ENCODE measurements around the gene KDM4B. TPM values are rescaled to one million over a fixed set of nuclear protein-coding genes. Genes with fewer than 3 reads are reported as not detected.

Gene KDM4B
- polyA plus RNA-seq, 3 donors = 6.4 to 22.7 (median 12.7) TPM

DNA sequence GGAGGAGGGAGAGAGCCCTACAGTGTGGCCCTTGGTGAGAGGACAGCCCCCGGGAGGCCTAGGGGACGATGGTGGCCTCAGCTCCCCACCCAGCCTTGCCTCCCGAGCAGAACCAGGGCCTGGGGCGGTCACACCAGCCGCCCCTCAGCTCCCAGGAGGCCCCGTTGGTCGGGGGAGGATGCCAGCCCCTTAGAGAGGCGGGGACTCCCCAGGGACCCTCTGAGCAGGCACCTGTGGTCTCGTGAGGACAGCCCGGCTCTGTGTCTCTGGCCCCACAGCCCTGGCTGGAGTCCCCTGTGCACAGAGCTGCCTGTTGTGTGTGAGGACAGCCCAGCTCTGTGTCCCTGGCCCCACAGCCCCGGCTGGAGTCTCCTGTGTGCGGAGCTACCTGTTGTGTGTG lies 158.8 kb downstream of the KDM4B start:
- peaks cover 88% of the 10 kb centered on the region for H4K20me1 ChIP-seq (ENCODE audit: insufficient read depth, low read length)
- H3K27ac ChIP-seq (ENCODE audit: low read depth in 1 of 2, low read length in 2 of 2) = no peak overlapping the region
- intact Hi-C loops (cut with micrococcal nuclease) = no loop called here
- H3K4me3 ChIP-seq (replicated peaks in 1 of 3; ENCODE audit: low read depth in 2 of 3, low read length in 3 of 3) = no peak overlapping the region
- no peaks in the 10 kb centered on the region for H3K9me3 ChIP-seq (replicated peaks in 1 of 2; ENCODE audit: control insufficient read depth in 1 of 2, insufficient read depth in 1 of 2, low read length in 2 of 2)
- TF ChIP-seq, protein P1, sequence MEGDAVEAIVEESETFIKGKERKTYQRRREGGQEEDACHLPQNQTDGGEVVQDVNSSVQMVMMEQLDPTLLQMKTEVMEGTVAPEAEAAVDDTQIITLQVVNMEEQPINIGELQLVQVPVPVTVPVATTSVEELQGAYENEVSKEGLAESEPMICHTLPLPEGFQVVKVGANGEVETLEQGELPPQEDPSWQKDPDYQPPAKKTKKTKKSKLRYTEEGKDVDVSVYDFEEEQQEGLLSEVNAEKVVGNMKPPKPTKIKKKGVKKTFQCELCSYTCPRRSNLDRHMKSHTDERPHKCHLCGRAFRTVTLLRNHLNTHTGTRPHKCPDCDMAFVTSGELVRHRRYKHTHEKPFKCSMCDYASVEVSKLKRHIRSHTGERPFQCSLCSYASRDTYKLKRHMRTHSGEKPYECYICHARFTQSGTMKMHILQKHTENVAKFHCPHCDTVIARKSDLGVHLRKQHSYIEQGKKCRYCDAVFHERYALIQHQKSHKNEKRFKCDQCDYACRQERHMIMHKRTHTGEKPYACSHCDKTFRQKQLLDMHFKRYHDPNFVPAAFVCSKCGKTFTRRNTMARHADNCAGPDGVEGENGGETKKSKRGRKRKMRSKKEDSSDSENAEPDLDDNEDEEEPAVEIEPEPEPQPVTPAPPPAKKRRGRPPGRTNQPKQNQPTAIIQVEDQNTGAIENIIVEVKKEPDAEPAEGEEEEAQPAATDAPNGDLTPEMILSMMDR (IDR thresholded peaks at IDR 0.05) = no peak
- WGBS (ENCODE audit: insufficient coverage) = 68% methylated on average over 8 of the region's 12 CpGs
- no peaks in the 10 kb centered on the region for H3K79me2 ChIP-seq (ENCODE audit: insufficient read depth, low read length)
- DNase-seq = no peak
- no peak overlapping the region for H3K9ac ChIP-seq (ENCODE audit: insufficient read depth, low read length, poor library complexity, severe bottlenecking)
- H3K27me3 Mint-ChIP-seq (ENCODE audit: low read depth in 3 of 3) = peaks cover 6 to 40% (median 15%) of the 10 kb centered on the region in 3 donors
- H3K4me2 ChIP-seq (replicated peaks; ENCODE audit: extremely low read depth, low read length, poor library complexity, severe bottlenecking) = no peak overlapping the region
- H2AFZ ChIP-seq (ENCODE audit: insufficient read depth, low read depth, low read length, poor library complexity, severe bottlenecking) = no peak overlapping the region
- H3K36me3 Mint-ChIP-seq = peaks cover 40 to 53% of the 10 kb centered on the region in 2 donors
- peak overlapping the region in 2 of 7 donors; percentile 46 to 50 for H3K27ac Mint-ChIP-seq
- no peak overlapping the region for H3K4me3 Mint-ChIP-seq
- no peaks in the 10 kb centered on the region for H3K27me3 ChIP-seq (ENCODE audit: control insufficient read depth in 2 of 2, insufficient read depth in 2 of 2, low read length in 2 of 2)
- peaks cover 22 to 25% of the 10 kb centered on the region in 2 donors for H3K36me3 ChIP-seq (replicated peaks in 1 of 2; ENCODE audit: control insufficient read depth in 1 of 2, insufficient read depth in 2 of 2, low read length in 2 of 2)
- H3K4me1 ChIP-seq (ENCODE audit: control insufficient read depth in 1 of 2, insufficient read depth in 2 of 2, low read length in 2 of 2) = peaks cover 0 to 8% of the 10 kb centered on the region in 2 donors
- H3K9me3 Mint-ChIP-seq = peaks cover 0 to 3% (median 0%) of the 10 kb centered on the region in 7 donors
- H3K4me1 Mint-ChIP-seq = peaks cover 17% of the 10 kb centered on the region

DNA sequence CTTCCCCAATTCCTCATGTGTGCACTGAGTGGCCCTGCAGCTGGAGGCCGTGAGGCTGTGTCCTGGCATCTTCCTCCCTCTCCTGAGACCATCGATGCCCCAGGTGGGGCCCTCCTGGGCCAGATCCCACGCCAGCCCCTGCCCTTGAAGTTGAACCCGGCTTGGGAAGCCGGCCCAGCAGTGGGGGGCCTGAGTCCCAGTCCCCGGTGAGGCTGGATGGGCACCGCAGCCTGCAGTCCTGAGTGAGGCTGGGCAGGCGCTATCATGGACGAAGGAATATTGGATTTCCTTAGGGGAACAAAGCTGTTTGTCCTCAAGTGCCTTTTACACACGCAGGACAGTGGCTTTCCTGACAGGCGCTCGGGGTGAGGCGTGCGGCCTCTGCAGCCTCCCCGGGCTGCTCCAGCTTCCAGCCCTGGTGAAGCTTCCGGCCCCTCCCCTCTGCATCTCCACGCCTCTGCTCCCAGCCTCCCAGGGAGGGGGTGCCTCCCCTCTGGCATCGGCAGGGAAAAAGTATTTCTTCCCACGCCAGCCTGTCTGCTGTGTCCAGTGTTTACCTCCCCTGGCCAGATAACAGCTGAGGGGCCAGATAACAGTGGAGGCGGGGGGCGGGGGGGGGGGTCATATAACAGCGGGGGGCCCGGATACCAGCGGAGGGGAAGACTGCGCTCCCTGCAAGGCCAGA lies 159.5 kb downstream of the KDM4B start:
- peaks cover 93% of the 10 kb centered on the region for H4K20me1 ChIP-seq (ENCODE audit: insufficient read depth, low read length)
- peaks cover 17% of the 10 kb centered on the region for H3K4me1 Mint-ChIP-seq
- H3K27ac Mint-ChIP-seq = no peak overlapping the region
- peaks cover 38 to 53% of the 10 kb centered on the region in 2 donors for H3K36me3 Mint-ChIP-seq
- H3K27ac ChIP-seq (ENCODE audit: low read depth in 1 of 2, low read length in 2 of 2) = no peak overlapping the region
- peaks cover 6 to 43% (median 16%) of the 10 kb centered on the region in 3 donors for H3K27me3 Mint-ChIP-seq (ENCODE audit: low read depth in 3 of 3)
- no peaks in the 10 kb centered on the region for H3K9me3 ChIP-seq (replicated peaks in 1 of 2; ENCODE audit: control insufficient read depth in 1 of 2, insufficient read depth in 1 of 2, low read length in 2 of 2)
- H3K27me3 ChIP-seq (ENCODE audit: control insufficient read depth in 2 of 2, insufficient read depth in 2 of 2, low read length in 2 of 2) = no peaks in the 10 kb centered on the region
- TF ChIP-seq, protein P1 (IDR thresholded peaks at IDR 0.05) = no peak
- 52% methylated on average over 12 of the region's 25 CpGs for WGBS (ENCODE audit: insufficient coverage)
- peaks cover 0 to 3% (median 0%) of the 10 kb centered on the region in 7 donors for H3K9me3 Mint-ChIP-seq
- H3K4me1 ChIP-seq (ENCODE audit: control insufficient read depth in 1 of 2, insufficient read depth in 2 of 2, low read length in 2 of 2) = peaks cover 0 to 8% of the 10 kb centered on the region in 2 donors
- H2AFZ ChIP-seq (ENCODE audit: insufficient read depth, low read depth, low read length, poor library complexity, severe bottlenecking) = no peak overlapping the region
- H3K4me3 ChIP-seq (replicated peaks in 1 of 3; ENCODE audit: low read depth in 2 of 3, low read length in 3 of 3) = no peak overlapping the region
- H3K36me3 ChIP-seq (replicated peaks in 1 of 2; ENCODE audit: control insufficient read depth in 1 of 2, insufficient read depth in 2 of 2, low read length in 2 of 2) = peaks cover 22 to 25% of the 10 kb centered on the region in 2 donors
- DNase-seq = no peak
- H3K79me2 ChIP-seq (ENCODE audit: insufficient read depth, low read length) = no peaks in the 10 kb centered on the region
- H3K4me2 ChIP-seq (replicated peaks; ENCODE audit: extremely low read depth, low read length, poor library complexity, severe bottlenecking) = no peak overlapping the region
- no peak overlapping the region for H3K4me3 Mint-ChIP-seq
- intact Hi-C loops (cut with micrococcal nuclease) = no loop called here
- no peak overlapping the region for H3K9ac ChIP-seq (ENCODE audit: insufficient read depth, low read length, poor library complexity, severe bottlenecking)

Data from CD14-positive monocyte (primary cell).